ENCODE results near the gene MAGEA2B.
"Not testable (repeated sequence)": the region's sequence is repeated elsewhere in the genome, so short reads cannot be mapped to it uniquely, and the experiment has no call there.

The MAGEA2B gene

DNA sequence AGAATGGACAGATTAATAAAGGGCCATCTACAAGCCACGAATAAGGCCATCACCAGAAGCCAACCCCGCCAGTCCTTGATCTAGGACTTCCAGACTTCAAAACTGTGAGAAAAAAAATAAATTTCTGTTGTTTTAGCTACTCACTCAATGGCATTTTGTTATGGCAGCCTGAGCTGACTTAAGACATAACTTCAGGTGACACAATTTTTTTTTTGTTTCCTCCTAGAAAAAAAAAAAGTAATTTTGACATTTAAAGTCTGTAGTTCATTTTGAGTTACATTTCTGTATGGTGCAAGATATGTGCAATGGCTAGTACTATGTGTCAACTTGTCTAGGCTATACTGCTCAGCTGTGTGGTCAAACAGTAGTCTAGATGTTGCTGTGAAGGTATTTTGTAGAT lies 44.5 kb downstream of the MAGEA2B start, which contains the start of gene CSAG3:
Gene CSAG3, plus strand, starts transcription at position 301 of the 400 bp plus-strand sequence.
- not testable (repeated sequence) for DNase-seq

DNA sequence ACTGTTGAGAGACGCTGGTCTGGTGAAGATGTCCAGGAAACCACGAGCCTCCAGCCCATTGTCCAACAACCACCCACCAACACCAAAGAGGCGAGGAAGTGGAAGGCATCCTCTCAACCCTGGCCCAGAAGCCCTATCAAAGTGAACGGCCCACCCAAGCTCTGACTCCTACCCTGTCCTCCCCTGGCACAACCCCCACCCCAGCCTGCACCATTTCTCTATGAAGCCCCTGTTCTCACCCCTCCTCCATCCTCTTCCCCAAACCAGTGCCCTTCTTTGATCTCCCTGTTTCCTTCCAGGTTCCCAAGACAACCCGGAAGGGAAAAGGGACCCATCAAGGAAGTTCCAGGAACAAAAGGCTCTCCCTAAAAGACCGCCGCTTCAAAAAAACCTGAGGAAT lies 45.1 kb downstream of the MAGEA2B start:
- DNase-seq, result not testable (repeated sequence)

DNA sequence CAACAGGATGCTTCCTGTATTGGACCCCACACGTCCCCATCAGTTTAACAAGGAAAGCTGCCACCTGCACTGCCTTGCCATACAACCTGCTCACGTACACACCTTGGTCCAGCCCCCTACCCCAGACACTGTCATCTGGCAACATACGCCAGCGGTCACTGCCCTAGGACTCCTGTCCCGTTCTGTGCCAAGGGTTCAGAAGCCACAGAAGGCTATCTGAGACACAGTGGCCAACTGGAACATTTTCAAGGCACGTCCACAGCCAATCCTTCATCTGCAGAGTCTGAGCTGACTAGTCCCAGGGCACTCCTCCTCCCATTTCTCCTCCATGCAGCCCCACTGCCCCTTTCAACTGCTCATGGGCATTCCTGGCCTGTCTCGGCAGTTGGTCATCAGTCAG lies 47.2 kb downstream of the MAGEA2B start:
- DNase-seq, result not testable (repeated sequence)

DNA sequence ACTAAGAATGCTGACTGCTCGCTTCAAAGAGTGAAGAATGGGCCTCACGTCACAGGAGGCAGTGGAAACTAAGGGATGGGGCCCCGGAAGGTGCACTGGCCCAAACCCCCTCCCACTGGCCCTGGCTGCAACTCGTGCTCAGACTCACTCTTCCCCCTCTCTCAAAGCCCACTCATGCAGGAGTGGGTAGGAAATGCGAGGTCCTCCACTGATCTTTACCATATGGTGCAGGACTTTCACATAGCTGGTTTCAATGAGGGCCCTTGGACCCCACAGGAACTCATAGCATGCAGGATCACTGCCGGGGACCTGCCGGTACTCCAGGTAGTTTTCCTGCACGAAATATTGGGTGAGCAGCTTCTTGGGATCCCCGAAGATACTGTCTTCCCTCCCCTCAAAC lies 52.1 kb downstream of the MAGEA2B start:
- DNase-seq, result not testable (repeated sequence)
